ENCODE results near the gene TRIM60.

TRIM60 gene

DNA sequence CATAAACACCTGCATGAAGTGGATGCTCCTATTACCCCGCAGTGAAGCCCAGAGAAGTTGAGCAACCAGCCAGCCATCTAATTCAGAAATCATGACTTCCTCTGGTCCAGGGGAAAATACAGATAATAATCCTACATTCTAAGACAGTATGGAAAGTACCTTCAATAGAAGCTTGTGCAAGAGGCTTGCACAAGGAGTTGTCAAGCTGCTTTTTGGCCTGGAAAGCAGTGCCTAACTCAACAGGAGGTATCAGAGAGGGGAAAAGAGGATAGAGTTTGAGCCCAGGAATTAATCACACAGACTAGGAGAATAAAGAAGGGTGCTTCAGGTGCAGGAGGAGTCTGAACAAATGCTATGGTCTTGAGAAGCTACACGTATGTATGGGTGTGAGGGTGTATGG, 54.1 kb downstream of the TRIM60 start:
- no peaks in the 10 kb centered on the region for H3K27me3 ChIP-seq
- H3K4me3 ChIP-seq: no peak overlapping the region
- H3K9me3 ChIP-seq: no peaks in the 10 kb centered on the region
- no peaks in the 10 kb centered on the region for H3K4me1 ChIP-seq
- TF ChIP-seq Cebpa-rat (IDR thresholded peaks at IDR 0.05): no peak
- no peak overlapping the region for H3K9ac ChIP-seq
- H3K27ac ChIP-seq: no peak overlapping the region
- no peak overlapping the region for H3K4me2 ChIP-seq
- no peaks in the 10 kb centered on the region for H4K20me1 ChIP-seq
- H3K36me3 ChIP-seq: peaks cover 74% of the 10 kb centered on the region

DNA sequence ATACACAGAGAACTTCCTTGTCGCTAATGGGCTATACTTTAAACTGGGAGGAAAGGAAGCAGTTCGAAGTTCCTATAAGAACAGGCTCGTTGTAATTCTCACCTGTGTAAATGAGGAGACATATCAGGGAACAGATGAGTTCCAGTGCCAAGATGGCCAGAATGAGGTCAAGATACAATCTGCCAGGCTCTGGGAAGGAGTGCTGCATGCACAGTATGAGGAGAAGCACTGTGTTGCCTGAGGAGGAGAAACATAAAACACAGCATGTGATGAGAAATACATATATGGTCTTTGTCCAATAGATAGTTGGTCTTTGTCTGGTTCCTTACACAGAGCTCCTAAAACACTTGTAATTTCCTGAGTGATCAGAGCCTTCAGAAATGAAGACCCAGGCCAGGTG, 56.6 kb downstream of the TRIM60 start:
- H3K9ac ChIP-seq: no peak overlapping the region
- no peaks in the 10 kb centered on the region for H3K9me3 ChIP-seq
- H3K4me1 ChIP-seq: no peaks in the 10 kb centered on the region
- H3K36me3 ChIP-seq: peaks cover 93% of the 10 kb centered on the region
- TF ChIP-seq Cebpa-rat (IDR thresholded peaks at IDR 0.05): no peak
- H3K27me3 ChIP-seq: no peaks in the 10 kb centered on the region
- H3K27ac ChIP-seq: no peak overlapping the region
- no peak overlapping the region for H3K4me2 ChIP-seq
- H4K20me1 ChIP-seq: no peaks in the 10 kb centered on the region
- no peak overlapping the region for H3K4me3 ChIP-seq
